K562 (cell line): ENCODE measurements around the gene CHTOP. TPM values are rescaled to one million over a fixed set of nuclear protein-coding genes. Genes with fewer than 3 reads are reported as not detected.

Experiments
- CBX5 ChIP-seq: IDR thresholded peaks from 2 replicates; pipeline ENCODE4 v1.6.1; 2014; ENCODE audit warnings: low read depth, borderline replicate concordance
- CHD2 ChIP-seq: IDR thresholded peaks from 2 replicates; pipeline ENCODE4 v1.6.1; 2011; ENCODE audit warnings: low read depth, low read length
- ERF ChIP-seq: fragments of 450-650 bp; formaldehyde crosslinking; IDR thresholded peaks from 2 replicates; pipeline ENCODE4 v1.4.0; 2020; ENCODE audit warnings: mild to moderate bottlenecking, mixed read lengths
- FOXA3 ChIP-seq, 2 experiments: fragments of 450-650 bp in 1 of 2; sonication (generic) in 1 of 2; formaldehyde crosslinking; IDR thresholded peaks in 1 of 2; conservative IDR thresholded peaks in 1 of 2; 2 replicates each; pipeline versions ENCODE4 v1.4.0 to v1.8.0; 2020 to 2022; ENCODE audit warnings: mild to moderate bottlenecking in 2 of 2, missing genetic modification reagents in 1 of 2
- FOXM1 ChIP-seq, 2 experiments: fragments of 450-650 bp in 1 of 2; sonication (generic) in 1 of 2; formaldehyde crosslinking in 1 of 2; IDR thresholded peaks; 2 replicates each; pipeline versions ENCODE4 v1.6.1 to v1.9.0; 2017 to 2022; ENCODE audit warnings: low read depth in 2 of 2, mild to moderate bottlenecking in 2 of 2, missing genetic modification reagents in 1 of 2, moderate library complexity in 1 of 2
- GABPB2 ChIP-seq: fragments of 250-450 bp; sonication (Bioruptor Pico); conservative IDR thresholded peaks from 2 replicates; pipeline ENCODE4 v1.5.1; 2021; ENCODE audit warnings: mild to moderate bottlenecking
- GATA2 ChIP-seq: sonication (generic); formaldehyde crosslinking; IDR thresholded peaks from 2 replicates; pipeline ENCODE4 v1.4.0; 2020; ENCODE audit warnings: mild to moderate bottlenecking, missing genetic modification reagents
- GTF3C2 ChIP-seq: IDR thresholded peaks from 3 replicates; pipeline ENCODE4 v1.6.1; 2011; ENCODE audit warnings: borderline replicate concordance, mild to moderate bottlenecking, moderate library complexity; ENCODE audit not compliant: insufficient read length; ENCODE audit errors: extremely low read depth
- ILF3 ChIP-seq: fragments of 450-650 bp; IDR thresholded peaks from 2 replicates; pipeline ENCODE4 v1.6.1; 2018; ENCODE audit warnings: antibody characterized with exemption, mild to moderate bottlenecking, moderate library complexity, borderline replicate concordance
- JUNB ChIP-seq: fragments of 450-650 bp; formaldehyde crosslinking; conservative IDR thresholded peaks from 2 replicates; pipeline ENCODE4 v1.4.0; 2020; ENCODE audit warnings: mild to moderate bottlenecking
- LARP7 ChIP-seq: fragments of 450-650 bp; IDR thresholded peaks from 2 replicates; pipeline ENCODE4 v1.6.1; 2016
- NEUROD1 ChIP-seq: fragments of 150-350 bp; IDR thresholded peaks from 2 replicates; pipeline ENCODE4 v1.6.1; 2014; ENCODE audit warnings: borderline replicate concordance, low read length, low read depth; ENCODE audit not compliant: partially characterized antibody
- NFIC ChIP-seq: fragments of 450-650 bp; IDR thresholded peaks from 2 replicates; pipeline ENCODE4 v1.6.1; 2017; ENCODE audit warnings: mild to moderate bottlenecking, inconsistent platforms
- NR3C1 ChIP-seq: sonication (generic); formaldehyde crosslinking; IDR thresholded peaks from 2 replicates; pipeline ENCODE4 v1.8.1; 2022; ENCODE audit warnings: missing genetic modification reagents
- POLR2G ChIP-seq: fragments of 200-400 bp; formaldehyde crosslinking; IDR thresholded peaks from 2 replicates; pipeline ENCODE4 v1.6.1; 2017; ENCODE audit warnings: low read depth, mild to moderate bottlenecking, antibody characterized with exemption, low read length, moderate library complexity
- SETDB1 ChIP-seq: IDR thresholded peaks from one replicate; pipeline ENCODE4 v1.6.1; 2012; ENCODE audit warnings: low read length, control low read depth, inconsistent platforms
- SIN3B ChIP-seq: fragments of 450-650 bp; IDR thresholded peaks from 2 replicates; pipeline ENCODE4 v1.6.1; 2017; ENCODE audit warnings: low read depth, mild to moderate bottlenecking, moderate library complexity
- TFAM ChIP-seq: fragments of 250-450 bp; sonication (Bioruptor Pico); conservative IDR thresholded peaks from 2 replicates; pipeline ENCODE4 v1.5.0; 2021; ENCODE audit warnings: mild to moderate bottlenecking, moderate library complexity
- ZC3H8 ChIP-seq: fragments of 450-650 bp; IDR thresholded peaks from 2 replicates; pipeline ENCODE4 v1.6.1; 2017
- ZFP36 ChIP-seq: fragments of 150-350 bp; IDR thresholded peaks from 2 replicates; pipeline ENCODE4 v1.6.1; 2018; ENCODE audit warnings: low read length, low read depth; ENCODE audit not compliant: partially characterized antibody
- ZNF12 ChIP-seq: sonication (generic); formaldehyde crosslinking; IDR thresholded peaks from 2 replicates; pipeline ENCODE4 v1.4.0; 2020; ENCODE audit warnings: mild to moderate bottlenecking, missing genetic modification reagents
- ZNF239 ChIP-seq: fragments of 250-450 bp; sonication (Bioruptor Pico); IDR thresholded peaks from 2 replicates; pipeline ENCODE4 v1.4.0; 2020; ENCODE audit warnings: mild to moderate bottlenecking
- ZNF444 ChIP-seq: fragments of 250-450 bp; sonication (Bioruptor Pico); IDR thresholded peaks from 2 replicates; pipeline ENCODE4 v1.4.0; 2020; ENCODE audit warnings: mild to moderate bottlenecking, moderate library complexity
- ZNF449 ChIP-seq: fragments of 250-450 bp; sonication (Bioruptor Pico); IDR thresholded peaks from 2 replicates; pipeline ENCODE4 v1.8.0; 2022; ENCODE audit warnings: moderate library complexity, mild to moderate bottlenecking, inconsistent platforms
- ZNF583 ChIP-seq: fragments of 250-450 bp; sonication (Bioruptor Pico); IDR thresholded peaks from 2 replicates; pipeline ENCODE4 v1.4.0; 2020
- ZSCAN29 ChIP-seq: fragments of 450-650 bp; IDR thresholded peaks from 2 replicates; pipeline ENCODE4 v1.6.1; 2017
- polyA plus RNA-seq, 8 experiments: library from polyadenylated mRNA; depleted of rRNA in 4 of 8; stranded (reverse) in 5 of 8; unstranded in 3 of 8; fragments of >200 nt; fragmentation: Nextera tagmentation in 2 of 8; fragmentation: Illumina TruSeq in 1 of 8; extraction: Ambion mirVana in 2 of 8; extraction: Trizol in 1 of 8; gene quantifications; 2 replicates each; pipeline versions ENCODE4 v1.2.1 to v1.2.3, GENCODE V29; 2011 to 2014; ENCODE audit warnings: inconsistent platforms in 1 of 8, missing spikeins in 1 of 8
- total RNA-seq, 7 experiments: library from RNA; depleted of rRNA in 6 of 7; stranded (reverse); fragments of >200 nt in 6 of 7; fragmentation: Illumina TruSeq in 2 of 7; extraction: Trizol in 2 of 7; gene quantifications; 2 replicates each; pipeline versions ENCODE4 v1.2.1 to v1.2.3, GENCODE V29; 2011 to 2021; ENCODE audit warnings: low replicate concordance in 1 of 7
- TF ChIP-seq, protein P1 (sequence below): sonication (generic); formaldehyde crosslinking; IDR thresholded peaks from 2 replicates; pipeline ENCODE4 v1.8.0; 2022; ENCODE audit warnings: mild to moderate bottlenecking, missing genetic modification reagents

CHTOP gene
- total and polyA plus RNA-seq, 9 of the 15 experiments (the other 6 are each of a cell fraction or from before 2014, with no cell fraction given): 10.2 to 91.8 (median 60.8) TPM

DNA sequence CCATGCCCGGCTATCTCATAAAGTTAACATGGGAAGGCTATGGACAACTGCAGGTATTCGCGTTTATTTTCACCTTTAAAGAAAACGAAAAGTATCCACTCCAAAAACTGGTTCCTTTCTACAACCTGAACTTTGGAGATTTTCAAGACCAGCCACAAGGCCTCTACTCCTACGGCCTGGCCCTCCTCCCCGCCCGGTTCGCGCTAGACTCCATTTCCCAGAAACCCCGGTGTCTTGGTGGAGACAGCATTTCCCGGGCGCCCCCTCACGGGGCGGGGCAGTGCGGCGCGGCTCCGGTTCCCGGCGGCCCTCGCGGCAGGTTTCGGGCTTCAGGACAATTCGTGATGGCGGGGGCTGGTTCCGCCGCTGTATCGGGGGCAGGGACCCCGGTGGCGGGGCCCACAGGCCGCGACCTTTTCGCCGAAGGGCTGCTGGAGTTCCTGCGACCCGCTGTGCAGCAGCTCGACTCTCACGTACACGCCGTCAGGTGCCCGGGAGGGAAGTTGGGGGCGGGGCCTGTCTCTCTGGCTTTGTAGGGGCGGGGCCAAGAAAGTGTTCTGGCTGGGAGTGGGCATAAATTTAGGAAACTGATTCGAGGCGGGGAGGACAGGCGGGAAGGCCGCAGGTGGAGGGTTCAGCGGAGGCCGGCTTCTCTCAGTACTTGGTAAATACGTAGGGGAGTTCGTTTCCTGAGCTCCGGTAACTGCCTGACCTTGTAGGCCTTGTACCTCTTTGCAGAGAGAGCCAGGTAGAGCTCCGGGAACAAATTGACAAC, 24.7 kb downstream of the CHTOP start, which contains the start of gene SNAPIN (continued):
- TF ChIP-seq NEUROD1 (peak; percentile 47), POLR2G (peak; percentile 96), FOXA3 (CRISPR knock-in tag; conservative IDR thresholded peaks at IDR 0.05 in 1 of 2, IDR thresholded peaks at IDR 0.05 in 1 of 2) (no peak), ZC3H8 (no peak), JUNB (no peak), ZNF449 (CRISPR knock-in tag) (no peak), ZNF239 (no peak), LARP7 (no peak), GATA2 (CRISPR knock-in tag) (no peak), ILF3 (no peak), TFAM (CRISPR knock-in tag) (no peak), ZNF12 (CRISPR knock-in tag) (no peak), CBX5 (no peak), SIN3B (peak; percentile 21; the same call in 1 of the 2 replicates), ZNF444 (CRISPR knock-in tag) (no peak), ZSCAN29 (no peak), ERF (CRISPR knock-in tag) (no peak), GTF3C2 (no peak), ZNF583 (no peak), FOXM1 (IDR thresholded peaks at IDR 0.05; ENCODE audit: low read depth) (no peak), FOXM1 (CRISPR knock-in tag; IDR thresholded peaks at IDR 0.05; ENCODE audit: low read depth) (no peak), NFIC (no peak), NR3C1 (CRISPR knock-in tag) (no peak), ZFP36 (no peak), GABPB2 (CRISPR knock-in tag) (no peak), SETDB1 (no peak), CHD2 (no peak)
- TF ChIP-seq, protein P1, sequence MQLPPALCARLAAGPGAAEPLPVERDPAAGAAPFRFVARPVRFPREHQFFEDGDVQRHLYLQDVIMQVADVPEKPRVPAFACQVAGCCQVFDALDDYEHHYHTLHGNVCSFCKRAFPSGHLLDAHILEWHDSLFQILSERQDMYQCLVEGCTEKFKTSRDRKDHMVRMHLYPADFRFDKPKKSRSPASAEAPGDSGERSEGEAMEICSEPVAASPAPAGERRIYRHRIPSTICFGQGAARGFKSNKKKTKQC (CRISPR knock-in tag): no peak
